Neural cell (in vitro differentiated cells): ENCODE data around the gene PRKAG2. TPM values are rescaled to one million over a fixed set of nuclear protein-coding genes. Genes with fewer than 3 reads are reported as not detected.

ENCODE experiments used
- H2AFZ ChIP-seq: fragments of 200-600, 300-800 bp; sonication (generic), shearing (Covaris generic); 2 replicates; pipeline ENCODE4 v1.6.0; 2014; ENCODE audit warnings: low read depth, mild to moderate bottlenecking, antibody characterized with exemption, low read length, moderate library complexity
- H3F3A ChIP-seq: fragments of 200-600 bp; shearing (Covaris generic); 2 replicates; pipeline ENCODE4 v1.6.1; 2016; ENCODE audit warnings: mild to moderate bottlenecking, moderate library complexity, mixed read lengths, antibody characterized with exemption, low read length; ENCODE audit not compliant: insufficient read depth, poor library complexity, severe bottlenecking
- H3K27ac ChIP-seq: fragments of 200-600, 300-800 bp; sonication (generic), shearing (Covaris generic); 2 replicates; pipeline ENCODE4 v1.5.1; 2014; ENCODE audit warnings: mild to moderate bottlenecking, low read length, moderate library complexity
- H3K27me3 ChIP-seq: fragments of 300-800, 200-600 bp; sonication (generic), shearing (Covaris generic); 2 replicates; pipeline ENCODE4 v1.6.0; 2014; ENCODE audit warnings: mild to moderate bottlenecking, low read depth, low read length, moderate library complexity; ENCODE audit not compliant: insufficient read depth
- H3K36me3 ChIP-seq: fragments of 300-800, 200-600 bp; sonication (generic), shearing (Covaris generic); 2 replicates; pipeline ENCODE4 v1.5.1; 2014; ENCODE audit warnings: mild to moderate bottlenecking, antibody characterized with exemption, low read length, moderate library complexity; ENCODE audit not compliant: insufficient read depth
- H3K4me2 ChIP-seq: fragments of 300-800, 200-600 bp; sonication (generic), shearing (Covaris generic); 2 replicates; pipeline ENCODE4 v1.6.0; 2014; ENCODE audit warnings: mild to moderate bottlenecking, low read length
- H3K4me3 ChIP-seq: fragments of 300-800, 200-600 bp; sonication (generic), shearing (Covaris generic); 2 replicates; pipeline ENCODE4 v1.5.1; 2014; ENCODE audit warnings: mild to moderate bottlenecking, low read length, moderate library complexity
- H3K79me2 ChIP-seq: fragments of 200-600 bp; shearing (Covaris generic); replicated peaks from 2 replicates; pipeline ENCODE4 v1.6.0; 2014; ENCODE audit warnings: mild to moderate bottlenecking, low read length, moderate library complexity; ENCODE audit not compliant: insufficient read depth
- H3K9ac ChIP-seq: fragments of 300-800, 200-600 bp; sonication (generic), shearing (Covaris generic); 2 replicates; pipeline ENCODE4 v1.6.1; 2016; ENCODE audit warnings: mild to moderate bottlenecking, low read length, mixed read lengths
- H3K9me2 ChIP-seq: fragments of 200-600 bp; shearing (Covaris generic); 2 replicates; pipeline ENCODE4 v1.6.1; 2016; ENCODE audit warnings: mild to moderate bottlenecking, low read length, mixed read lengths; ENCODE audit not compliant: insufficient read depth
- H3K9me3 ChIP-seq: fragments of 200-600, 300-800 bp; sonication (generic), shearing (Covaris generic); 2 replicates; pipeline ENCODE4 v1.6.1; 2016; ENCODE audit warnings: mild to moderate bottlenecking, mixed run types, low read length, moderate library complexity, mixed read lengths
- H4K20me1 ChIP-seq: fragments of 200-600 bp; shearing (Covaris generic); 2 replicates; pipeline ENCODE4 v1.6.1; 2016; ENCODE audit warnings: mild to moderate bottlenecking, mixed run types; ENCODE audit not compliant: insufficient read depth
- EP300 ChIP-seq: fragments of 450-650 bp; conservative IDR thresholded peaks from 2 replicates; pipeline ENCODE4 v1.6.1; 2014; ENCODE audit warnings: antibody characterized with exemption, mild to moderate bottlenecking, moderate library complexity; ENCODE audit not compliant: poor library complexity, severe bottlenecking
- EZH2 ChIP-seq: fragments of 200-600, 300-800 bp; shearing (Covaris generic), sonication (generic); IDR thresholded peaks from 2 replicates; pipeline ENCODE4 v1.6.1; 2014; ENCODE audit warnings: antibody characterized with exemption, low read length, borderline replicate concordance, mild to moderate bottlenecking; ENCODE audit not compliant: insufficient read depth, poor library complexity, severe bottlenecking
- MXI1 ChIP-seq: fragments of 450-650 bp; conservative IDR thresholded peaks from 2 replicates; pipeline ENCODE4 v1.6.1; 2014; ENCODE audit warnings: antibody characterized with exemption, mild to moderate bottlenecking; ENCODE audit not compliant: poor library complexity, severe bottlenecking
- POLR2AphosphoS5 ChIP-seq: IDR thresholded peaks from 2 replicates; pipeline ENCODE4 v1.6.1; 2012
- RAD21 ChIP-seq: fragments of 450-650 bp; conservative IDR thresholded peaks from 2 replicates; pipeline ENCODE4 v1.6.1; 2014; ENCODE audit warnings: antibody characterized with exemption, mild to moderate bottlenecking, moderate library complexity
- SMC3 ChIP-seq: fragments of 450-650 bp; conservative IDR thresholded peaks from 2 replicates; pipeline ENCODE4 v1.6.1; 2014; ENCODE audit warnings: antibody characterized with exemption, mild to moderate bottlenecking, moderate library complexity; ENCODE audit not compliant: poor library complexity
- TAF1 ChIP-seq: IDR thresholded peaks from 2 replicates; pipeline ENCODE4 v1.6.1; 2012; ENCODE audit warnings: low read depth
- polyA plus RNA-seq: library from polyadenylated mRNA; depleted of rRNA; stranded (reverse); fragments of >200 nt; gene quantifications from 2 replicates; pipeline ENCODE4 v1.2.3, GENCODE V29; 2014
- TF ChIP-seq, protein P1 (sequence below): fragments of 450-650 bp; IDR thresholded peaks from 2 replicates; pipeline ENCODE4 v1.5.1; 2014; ENCODE audit warnings: antibody characterized with exemption, mild to moderate bottlenecking, moderate library complexity; ENCODE audit not compliant: poor library complexity, severe bottlenecking
- TF ChIP-seq, protein P2 (sequence below): IDR thresholded peaks from 2 replicates; pipeline ENCODE4 v1.6.1; 2012; ENCODE audit warnings: borderline replicate concordance

The PRKAG2 gene
- polyA plus RNA-seq, 1 donor from 2014 or later: 22.9 TPM

DNA sequence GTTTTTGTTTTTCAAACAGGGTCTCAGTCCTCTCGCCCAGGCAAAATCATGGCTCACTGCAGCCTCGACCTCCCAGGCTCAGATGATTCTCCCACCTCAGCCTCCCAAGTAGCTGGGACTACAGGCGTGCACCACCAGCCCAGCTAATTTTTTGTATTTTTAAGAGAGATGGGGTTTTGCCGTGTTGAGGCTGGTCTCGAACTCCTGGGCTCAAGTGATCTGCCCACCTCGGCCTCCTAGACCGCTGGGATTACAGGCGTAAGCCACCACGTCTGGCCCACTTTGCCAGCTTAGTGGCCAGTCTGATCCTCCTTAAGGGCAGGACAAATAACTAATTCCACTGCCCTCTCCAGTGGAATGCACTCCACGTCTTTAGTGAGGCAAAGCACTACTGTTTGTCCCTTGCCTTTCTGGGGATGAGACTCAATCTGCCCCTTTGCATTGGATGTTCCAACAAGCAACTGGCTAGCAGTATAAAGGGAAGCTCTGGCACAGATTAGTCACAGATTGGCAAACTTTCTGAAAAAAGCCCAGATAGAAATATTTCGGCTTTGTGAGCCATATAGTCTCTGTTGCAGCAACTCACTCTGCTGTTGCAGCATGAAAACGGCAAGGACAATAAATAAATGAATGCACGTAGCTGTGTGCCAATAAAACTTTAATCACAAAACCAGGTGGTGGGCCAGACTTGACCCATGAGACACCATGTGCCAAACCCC, 213.4 kb downstream of the PRKAG2 start:
- no peak for TF ChIP-seq RAD21
- TF ChIP-seq MXI1: no peak
- no peak for TF ChIP-seq TAF1
- TF ChIP-seq EZH2: no peak
- TF ChIP-seq, protein P1, sequence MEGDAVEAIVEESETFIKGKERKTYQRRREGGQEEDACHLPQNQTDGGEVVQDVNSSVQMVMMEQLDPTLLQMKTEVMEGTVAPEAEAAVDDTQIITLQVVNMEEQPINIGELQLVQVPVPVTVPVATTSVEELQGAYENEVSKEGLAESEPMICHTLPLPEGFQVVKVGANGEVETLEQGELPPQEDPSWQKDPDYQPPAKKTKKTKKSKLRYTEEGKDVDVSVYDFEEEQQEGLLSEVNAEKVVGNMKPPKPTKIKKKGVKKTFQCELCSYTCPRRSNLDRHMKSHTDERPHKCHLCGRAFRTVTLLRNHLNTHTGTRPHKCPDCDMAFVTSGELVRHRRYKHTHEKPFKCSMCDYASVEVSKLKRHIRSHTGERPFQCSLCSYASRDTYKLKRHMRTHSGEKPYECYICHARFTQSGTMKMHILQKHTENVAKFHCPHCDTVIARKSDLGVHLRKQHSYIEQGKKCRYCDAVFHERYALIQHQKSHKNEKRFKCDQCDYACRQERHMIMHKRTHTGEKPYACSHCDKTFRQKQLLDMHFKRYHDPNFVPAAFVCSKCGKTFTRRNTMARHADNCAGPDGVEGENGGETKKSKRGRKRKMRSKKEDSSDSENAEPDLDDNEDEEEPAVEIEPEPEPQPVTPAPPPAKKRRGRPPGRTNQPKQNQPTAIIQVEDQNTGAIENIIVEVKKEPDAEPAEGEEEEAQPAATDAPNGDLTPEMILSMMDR: no peak
- no peak overlapping the region for H3K4me3 ChIP-seq
- H3K27ac ChIP-seq: no peak overlapping the region
- H3F3A ChIP-seq: no peaks in the 10 kb centered on the region
- H3K9me3 ChIP-seq: no peaks in the 10 kb centered on the region
- no peaks in the 10 kb centered on the region for H4K20me1 ChIP-seq
- no peak overlapping the region for H2AFZ ChIP-seq
- H3K36me3 ChIP-seq: no peaks in the 10 kb centered on the region
- no peaks in the 10 kb centered on the region for H3K9me2 ChIP-seq
- no peaks in the 10 kb centered on the region for H3K27me3 ChIP-seq
- no peak overlapping the region for H3K9ac ChIP-seq
- H3K4me2 ChIP-seq: no peak overlapping the region
- H3K79me2 ChIP-seq: no peaks in the 10 kb centered on the region

DNA sequence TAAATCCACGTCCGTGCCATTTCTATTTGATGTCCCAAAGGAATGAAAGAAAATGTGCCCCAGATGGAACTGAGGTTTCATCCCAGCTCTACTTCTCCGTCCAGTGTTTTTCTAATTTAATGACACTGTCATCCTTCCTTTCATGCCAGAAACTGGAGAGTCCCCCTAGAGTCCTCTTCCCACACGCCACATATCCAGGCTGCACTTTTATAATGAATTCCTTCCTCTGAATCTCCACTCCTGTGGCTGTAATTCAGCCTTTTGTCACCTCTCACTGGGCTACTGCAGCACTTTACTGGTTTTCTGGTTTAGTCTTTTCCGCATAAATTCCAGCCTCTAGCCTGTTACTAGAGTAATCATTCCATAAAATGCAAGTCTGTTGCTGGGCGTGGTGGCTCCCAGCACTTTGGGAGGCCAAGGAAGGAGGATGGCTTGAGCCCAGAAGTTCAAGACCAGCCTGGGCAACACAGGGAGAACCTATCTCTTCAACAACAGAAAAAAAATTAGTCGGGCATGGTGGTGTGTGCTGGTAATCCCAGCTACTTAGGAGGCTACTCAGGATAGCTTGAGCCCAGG, 214.6 kb downstream of the PRKAG2 start:
- Histone ChIP-seq H3F3A (no peaks in the 10 kb centered on the region), H3K79me2 (no peaks in the 10 kb centered on the region), H3K9me2 (no peaks in the 10 kb centered on the region)

More for the DNA sequence above, 214.6 kb downstream of the PRKAG2 start:
- no peaks in the 10 kb centered on the region for H3K27me3 ChIP-seq
- H3K4me2 ChIP-seq: no peak overlapping the region
- H3K27ac ChIP-seq: no peak overlapping the region
- no peaks in the 10 kb centered on the region for H3K9me3 ChIP-seq
- TF ChIP-seq EP300 (no peak), SMC3 (no peak), EZH2 (no peak), RAD21 (no peak), POLR2AphosphoS5 (no peak)
- TF ChIP-seq, protein P2, sequence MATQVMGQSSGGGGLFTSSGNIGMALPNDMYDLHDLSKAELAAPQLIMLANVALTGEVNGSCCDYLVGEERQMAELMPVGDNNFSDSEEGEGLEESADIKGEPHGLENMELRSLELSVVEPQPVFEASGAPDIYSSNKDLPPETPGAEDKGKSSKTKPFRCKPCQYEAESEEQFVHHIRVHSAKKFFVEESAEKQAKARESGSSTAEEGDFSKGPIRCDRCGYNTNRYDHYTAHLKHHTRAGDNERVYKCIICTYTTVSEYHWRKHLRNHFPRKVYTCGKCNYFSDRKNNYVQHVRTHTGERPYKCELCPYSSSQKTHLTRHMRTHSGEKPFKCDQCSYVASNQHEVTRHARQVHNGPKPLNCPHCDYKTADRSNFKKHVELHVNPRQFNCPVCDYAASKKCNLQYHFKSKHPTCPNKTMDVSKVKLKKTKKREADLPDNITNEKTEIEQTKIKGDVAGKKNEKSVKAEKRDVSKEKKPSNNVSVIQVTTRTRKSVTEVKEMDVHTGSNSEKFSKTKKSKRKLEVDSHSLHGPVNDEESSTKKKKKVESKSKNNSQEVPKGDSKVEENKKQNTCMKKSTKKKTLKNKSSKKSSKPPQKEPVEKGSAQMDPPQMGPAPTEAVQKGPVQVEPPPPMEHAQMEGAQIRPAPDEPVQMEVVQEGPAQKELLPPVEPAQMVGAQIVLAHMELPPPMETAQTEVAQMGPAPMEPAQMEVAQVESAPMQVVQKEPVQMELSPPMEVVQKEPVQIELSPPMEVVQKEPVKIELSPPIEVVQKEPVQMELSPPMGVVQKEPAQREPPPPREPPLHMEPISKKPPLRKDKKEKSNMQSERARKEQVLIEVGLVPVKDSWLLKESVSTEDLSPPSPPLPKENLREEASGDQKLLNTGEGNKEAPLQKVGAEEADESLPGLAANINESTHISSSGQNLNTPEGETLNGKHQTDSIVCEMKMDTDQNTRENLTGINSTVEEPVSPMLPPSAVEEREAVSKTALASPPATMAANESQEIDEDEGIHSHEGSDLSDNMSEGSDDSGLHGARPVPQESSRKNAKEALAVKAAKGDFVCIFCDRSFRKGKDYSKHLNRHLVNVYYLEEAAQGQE: no peak
- H2AFZ ChIP-seq: no peak overlapping the region
- no peaks in the 10 kb centered on the region for H3K36me3 ChIP-seq
- H4K20me1 ChIP-seq: no peaks in the 10 kb centered on the region
- H3K4me3 ChIP-seq: no peak overlapping the region
- H3K9ac ChIP-seq: no peak overlapping the region
